Measurements from ENCODE around the gene ANKS3.

- no peak for TF ChIP-seq EZH2phosphoT487 (IDR thresholded peaks at IDR 0.05; ENCODE audit: borderline replicate concordance, low read depth, low read length)
- TF ChIP-seq, protein P1, sequence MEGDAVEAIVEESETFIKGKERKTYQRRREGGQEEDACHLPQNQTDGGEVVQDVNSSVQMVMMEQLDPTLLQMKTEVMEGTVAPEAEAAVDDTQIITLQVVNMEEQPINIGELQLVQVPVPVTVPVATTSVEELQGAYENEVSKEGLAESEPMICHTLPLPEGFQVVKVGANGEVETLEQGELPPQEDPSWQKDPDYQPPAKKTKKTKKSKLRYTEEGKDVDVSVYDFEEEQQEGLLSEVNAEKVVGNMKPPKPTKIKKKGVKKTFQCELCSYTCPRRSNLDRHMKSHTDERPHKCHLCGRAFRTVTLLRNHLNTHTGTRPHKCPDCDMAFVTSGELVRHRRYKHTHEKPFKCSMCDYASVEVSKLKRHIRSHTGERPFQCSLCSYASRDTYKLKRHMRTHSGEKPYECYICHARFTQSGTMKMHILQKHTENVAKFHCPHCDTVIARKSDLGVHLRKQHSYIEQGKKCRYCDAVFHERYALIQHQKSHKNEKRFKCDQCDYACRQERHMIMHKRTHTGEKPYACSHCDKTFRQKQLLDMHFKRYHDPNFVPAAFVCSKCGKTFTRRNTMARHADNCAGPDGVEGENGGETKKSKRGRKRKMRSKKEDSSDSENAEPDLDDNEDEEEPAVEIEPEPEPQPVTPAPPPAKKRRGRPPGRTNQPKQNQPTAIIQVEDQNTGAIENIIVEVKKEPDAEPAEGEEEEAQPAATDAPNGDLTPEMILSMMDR (conservative IDR thresholded peaks at IDR 0.05; ENCODE audit: low read length), result no peak
Measured at GRCh38 chr16:4777339-4778049, 43.4 kb upstream of the ANKS3 start.
